ENCODE results near the gene CPLANE1. TPM values are rescaled to one million over a fixed set of nuclear protein-coding genes. Genes with fewer than 3 reads are reported as not detected.

The CPLANE1 gene
- total RNA-seq, 4 donors from 2014 or later, result 17.0 to 24.5 (median 19.1) TPM

DNA sequence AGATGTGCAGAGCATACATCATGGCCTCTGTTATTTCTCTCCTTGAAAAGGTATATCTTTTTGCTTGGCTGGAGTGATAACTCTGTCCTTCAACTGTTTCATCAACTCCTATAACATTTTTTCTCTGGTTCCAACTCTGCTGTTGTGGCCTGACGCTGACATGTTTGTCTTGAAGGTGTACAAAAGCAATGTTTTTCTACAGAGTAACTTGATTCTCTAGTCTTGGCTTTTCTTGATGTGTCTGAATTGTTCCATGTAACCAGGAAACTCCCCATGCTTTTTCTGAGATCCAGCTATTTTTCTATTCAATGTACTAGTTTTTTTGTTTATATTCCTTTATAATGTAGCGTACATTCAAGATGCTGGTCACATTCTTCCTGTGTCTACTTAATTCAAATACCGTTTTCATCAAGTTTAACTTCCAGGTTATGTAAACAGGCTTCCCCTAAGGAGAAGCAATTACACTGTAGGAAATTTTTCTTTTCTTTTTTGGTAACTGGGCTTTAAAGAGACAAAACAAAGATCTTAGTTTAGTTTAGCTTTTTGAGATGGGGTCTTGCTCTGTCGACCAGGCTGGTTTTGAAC is 6.7 kb upstream of the CPLANE1 start:
- Histone ChIP-seq H3K36me3 (peaks cover 0 to 7% (median 0%) of the 10 kb centered on the region in 4 donors), H3K9me3 (no peaks in the 10 kb centered on the region), H3K27ac (replicated peaks in 1 of 4) (no peak overlapping the region), H3K4me3 (no peak overlapping the region), H3K4me1 (peaks cover 0 to 7% (median 3%) of the 10 kb centered on the region in 4 donors), H3K27me3 (no peaks in the 10 kb centered on the region)
- DNase-seq (ENCODE audit: extremely low spot score), result no peak
- TF ChIP-seq, protein P1, sequence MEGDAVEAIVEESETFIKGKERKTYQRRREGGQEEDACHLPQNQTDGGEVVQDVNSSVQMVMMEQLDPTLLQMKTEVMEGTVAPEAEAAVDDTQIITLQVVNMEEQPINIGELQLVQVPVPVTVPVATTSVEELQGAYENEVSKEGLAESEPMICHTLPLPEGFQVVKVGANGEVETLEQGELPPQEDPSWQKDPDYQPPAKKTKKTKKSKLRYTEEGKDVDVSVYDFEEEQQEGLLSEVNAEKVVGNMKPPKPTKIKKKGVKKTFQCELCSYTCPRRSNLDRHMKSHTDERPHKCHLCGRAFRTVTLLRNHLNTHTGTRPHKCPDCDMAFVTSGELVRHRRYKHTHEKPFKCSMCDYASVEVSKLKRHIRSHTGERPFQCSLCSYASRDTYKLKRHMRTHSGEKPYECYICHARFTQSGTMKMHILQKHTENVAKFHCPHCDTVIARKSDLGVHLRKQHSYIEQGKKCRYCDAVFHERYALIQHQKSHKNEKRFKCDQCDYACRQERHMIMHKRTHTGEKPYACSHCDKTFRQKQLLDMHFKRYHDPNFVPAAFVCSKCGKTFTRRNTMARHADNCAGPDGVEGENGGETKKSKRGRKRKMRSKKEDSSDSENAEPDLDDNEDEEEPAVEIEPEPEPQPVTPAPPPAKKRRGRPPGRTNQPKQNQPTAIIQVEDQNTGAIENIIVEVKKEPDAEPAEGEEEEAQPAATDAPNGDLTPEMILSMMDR (IDR thresholded peaks at IDR 0.05), result no peak
- WGBS, result 88% methylated on average over 4 of the region's 4 CpGs
- intact Hi-C loops (cut with DNase I), result no loop called here

- Histone ChIP-seq H3K27me3 (no peaks in the 10 kb centered on the region), H3K9me3 (no peaks in the 10 kb centered on the region), H3K36me3 (peaks cover 0 to 7% (median 0%) of the 10 kb centered on the region in 4 donors), H3K4me3 (no peak overlapping the region), H3K27ac (replicated peaks in 1 of 4) (no peak overlapping the region), H3K4me1 (peaks cover 0 to 13% (median 12%) of the 10 kb centered on the region in 4 donors)
- no peak for DNase-seq (ENCODE audit: extremely low spot score)
- WGBS, result 97% methylated on average over 1 of the region's 1 CpG
- TF ChIP-seq POLR2AphosphoS5 (IDR thresholded peaks at IDR 0.05) (no peak), EP300 (IDR thresholded peaks at IDR 0.05) (no peak), POLR2A (IDR thresholded peaks at IDR 0.05; ENCODE audit: low read depth) (no peak)
- TF ChIP-seq, protein P1 (IDR thresholded peaks at IDR 0.05), result no peak
- intact Hi-C loops (cut with DNase I), result no loop called here
These were observed 5.4 kb upstream of the CPLANE1 start for GRCh38 chr5:37254581-37254980.

GRCh38 chr5:37251665-37252064 is 2.5 kb upstream of the CPLANE1 start:
- Histone ChIP-seq H3K27ac (replicated peaks in 1 of 4) (no peak overlapping the region), H3K4me1 (peaks cover 9 to 33% (median 32%) of the 10 kb centered on the region in 4 donors), H3K4me3 (no peak overlapping the region), H3K36me3 (peaks cover 0 to 7% (median 0%) of the 10 kb centered on the region in 4 donors), H3K9me3 (no peaks in the 10 kb centered on the region), H3K27me3 (no peaks in the 10 kb centered on the region)
- DNase-seq (ENCODE audit: extremely low spot score), result no peak
- TF ChIP-seq POLR2A (IDR thresholded peaks at IDR 0.05; ENCODE audit: low read depth), result no peak
- no peak for TF ChIP-seq POLR2AphosphoS5 (IDR thresholded peaks at IDR 0.05)
- no peak for TF ChIP-seq EP300 (IDR thresholded peaks at IDR 0.05)
- intact Hi-C loops (cut with DNase I), result no loop called here

DNA sequence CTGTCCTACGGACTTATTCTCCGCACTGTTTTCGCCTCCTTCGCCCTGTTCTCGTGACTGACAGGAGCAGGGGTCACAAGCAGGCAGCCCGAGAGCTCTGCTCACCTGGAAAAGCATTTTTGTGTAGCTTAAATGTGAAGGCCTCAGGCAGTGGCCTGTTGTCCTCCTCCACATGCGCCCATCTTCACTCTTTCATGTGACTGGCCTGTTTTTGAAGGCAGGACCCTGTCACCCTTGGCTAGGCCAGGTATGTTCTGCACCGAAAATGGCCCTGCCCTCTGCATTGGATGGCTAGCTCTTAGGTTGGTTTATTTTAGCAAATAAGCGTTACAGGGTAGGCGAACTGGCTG is 614 bp upstream of the CPLANE1 start:
- TF ChIP-seq EP300 (IDR thresholded peaks at IDR 0.05), result no peak
- no peak for TF ChIP-seq POLR2AphosphoS5 (IDR thresholded peaks at IDR 0.05)
- no peak for TF ChIP-seq POLR2A (IDR thresholded peaks at IDR 0.05; ENCODE audit: low read depth)
- TF ChIP-seq, protein P1 (IDR thresholded peaks at IDR 0.05), result no peak
- H3K4me1 ChIP-seq, result peaks cover 9 to 47% (median 46%) of the 10 kb centered on the region in 4 donors
- intact Hi-C loops (cut with DNase I), result loop anchor here (10.0 kb wide), 1 partner anchor 45 kb away; no protein-coding TSS in a partner anchor
- H3K27me3 ChIP-seq, result no peaks in the 10 kb centered on the region
- peaks cover 0 to 7% (median 0%) of the 10 kb centered on the region in 4 donors for H3K36me3 ChIP-seq
- H3K9me3 ChIP-seq, result no peaks in the 10 kb centered on the region
- DNase-seq (ENCODE audit: extremely low spot score), result no peak
- peak overlapping the region; percentile 91 to 98 (median 95) for H3K27ac ChIP-seq (replicated peaks in 1 of 4)
- 56% methylated on average over 10 of the region's 10 CpGs for WGBS
- peak overlapping the region; percentile 70 to 92 (median 86) for H3K4me3 ChIP-seq

- no peaks in the 10 kb centered on the region for H3K27me3 ChIP-seq
- peak overlapping the region; percentile 70 to 92 (median 86) for H3K4me3 ChIP-seq
- H3K27ac ChIP-seq (replicated peaks in 1 of 4), result peak overlapping the region; percentile 91 to 98 (median 95)
- H3K9me3 ChIP-seq, result no peaks in the 10 kb centered on the region
- TF ChIP-seq POLR2A (IDR thresholded peaks at IDR 0.05; ENCODE audit: low read depth) (no peak), EP300 (IDR thresholded peaks at IDR 0.05) (no peak), POLR2AphosphoS5 (IDR thresholded peaks at IDR 0.05) (no peak)
- TF ChIP-seq, protein P1 (IDR thresholded peaks at IDR 0.05), result no peak
- peaks cover 0 to 7% (median 0%) of the 10 kb centered on the region in 4 donors for H3K36me3 ChIP-seq
- intact Hi-C loops (cut with DNase I), result loop anchor here (10.0 kb wide), 1 partner anchor 46 kb away; no protein-coding TSS in a partner anchor
- 6% methylated on average over 15 of the region's 19 CpGs for WGBS
- DNase-seq (ENCODE audit: extremely low spot score), result no peak
- peaks cover 9 to 47% (median 46%) of the 10 kb centered on the region in 4 donors for H3K4me1 ChIP-seq
These were observed 681 bp downstream of the CPLANE1 start for GRCh38 chr5:37248421-37248969.
